MCF 10A (cell line): ENCODE measurements around the gene AMBRA1. TPM values are rescaled to one million over a fixed set of nuclear protein-coding genes. Genes with fewer than 3 reads are reported as not detected.

Experiments used
- BruUV-seq: library from RNA; stranded (reverse); fragments of 400-500 nt; replicated peaks from 2 replicates; lab custom pipeline; 2021; lab: Mats Ljungman, UMichigan
- CTCF ChIA-PET: fragments of 300-600 bp; sonication (Branson Sonifier 250); formaldehyde crosslinking; extraction: SDS; loops from one replicate; lab custom pipeline; 2021; ENCODE audit warnings: antibody characterized with exemption, inconsistent platforms; lab: Yijun Ruan, JAX
- POLR2A ChIA-PET: fragments of 300-600, 350-650 bp; sonication (Branson Sonifier 250); formaldehyde crosslinking; extraction: SDS; loops from one replicate; lab custom pipeline; 2020; ENCODE audit warnings: antibody characterized with exemption, inconsistent platforms; lab: Yijun Ruan, JAX
- DNase-seq: peaks from one replicate; pipeline ENCODE4 v3.0.0-alpha.2; 2018; ENCODE audit not compliant: unreplicated experiment
- H3K27ac Mint-ChIP-seq: one replicate; pipeline ENCODE4 v1.8.0; 2022; ENCODE audit warnings: mild to moderate bottlenecking, low read depth, mixed read lengths; ENCODE audit not compliant: unreplicated experiment
- H3K27me3 Mint-ChIP-seq: one replicate; pipeline ENCODE4 v1.8.0; 2022; ENCODE audit warnings: mixed read lengths; ENCODE audit not compliant: insufficient read depth, unreplicated experiment
- H3K36me3 Mint-ChIP-seq: one replicate; pipeline ENCODE4 v1.8.0; 2022; ENCODE audit warnings: mild to moderate bottlenecking, moderate library complexity, mixed read lengths; ENCODE audit not compliant: insufficient read depth, unreplicated experiment
- H3K4me1 Mint-ChIP-seq: one replicate; pipeline ENCODE4 v1.8.0; 2022; ENCODE audit warnings: mixed read lengths; ENCODE audit not compliant: insufficient read depth, unreplicated experiment
- H3K4me3 Mint-ChIP-seq: one replicate; pipeline ENCODE4 v1.8.0; 2022; ENCODE audit warnings: mild to moderate bottlenecking, moderate library complexity, mixed read lengths; ENCODE audit not compliant: unreplicated experiment
- H3K9me3 Mint-ChIP-seq: one replicate; pipeline ENCODE4 v1.8.0; 2022; ENCODE audit warnings: mixed read lengths; ENCODE audit not compliant: unreplicated experiment
- intact Hi-C: fragments of 100-400 bp; cut with micrococcal nuclease; formaldehyde crosslinking; loops from 2 replicates; pipeline ENCODE4 v1.14.1; 2022
- total RNA-seq: library from RNA; stranded (reverse); gene quantifications from 2 replicates; pipeline ENCODE4 v1.2.3, GENCODE V29; 2022
- TF ChIP-seq, protein P1 (sequence below): fragments of 200-600 bp; IDR thresholded peaks from one replicate; pipeline ENCODE4 v1.8.0; 2022; ENCODE audit warnings: antibody characterized with exemption, mild to moderate bottlenecking; ENCODE audit not compliant: unreplicated experiment

Gene AMBRA1
- total RNA-seq, 1 experiment from 2014 or later = 19.6 TPM

DNA sequence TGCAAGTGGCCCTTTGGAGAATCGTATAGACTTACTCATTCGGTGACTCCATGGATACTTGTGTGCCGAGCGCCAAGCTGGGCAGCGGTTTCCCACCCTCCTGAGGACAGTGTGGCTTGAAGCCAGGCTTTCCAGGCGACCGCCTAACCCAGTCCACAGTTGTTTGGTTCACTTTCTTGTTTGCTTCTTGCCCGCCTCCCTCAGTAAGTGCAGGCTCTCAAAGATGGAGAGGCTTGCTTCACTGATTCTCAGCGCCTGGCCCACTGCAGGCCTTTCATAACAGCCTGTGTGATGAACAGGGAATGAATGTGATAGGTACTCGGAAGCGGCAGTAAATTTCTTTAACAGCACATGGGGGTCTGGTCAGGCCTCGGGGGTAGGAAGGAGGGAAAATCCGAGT, 223.6 kb downstream of the AMBRA1 start:
- peaks cover 19% of the 10 kb centered on the region for H3K36me3 Mint-ChIP-seq
- CTCF ChIA-PET = interaction anchor here (0.9 to 1.7 kb wide), 2 partner anchors 21 to 63 kb away, joined by 3 to 4 read pairs; no protein-coding TSS in a partner anchor
- POLR2A ChIA-PET = interaction anchor here (0.7 kb wide), 1 partner anchor 391 kb away, joined by 3 read pairs; no protein-coding TSS in a partner anchor
- intact Hi-C loops = no loop called here
- no peaks in the 10 kb centered on the region for H3K27me3 Mint-ChIP-seq
- no peak overlapping the region for H3K4me3 Mint-ChIP-seq
- TF ChIP-seq, protein P1, sequence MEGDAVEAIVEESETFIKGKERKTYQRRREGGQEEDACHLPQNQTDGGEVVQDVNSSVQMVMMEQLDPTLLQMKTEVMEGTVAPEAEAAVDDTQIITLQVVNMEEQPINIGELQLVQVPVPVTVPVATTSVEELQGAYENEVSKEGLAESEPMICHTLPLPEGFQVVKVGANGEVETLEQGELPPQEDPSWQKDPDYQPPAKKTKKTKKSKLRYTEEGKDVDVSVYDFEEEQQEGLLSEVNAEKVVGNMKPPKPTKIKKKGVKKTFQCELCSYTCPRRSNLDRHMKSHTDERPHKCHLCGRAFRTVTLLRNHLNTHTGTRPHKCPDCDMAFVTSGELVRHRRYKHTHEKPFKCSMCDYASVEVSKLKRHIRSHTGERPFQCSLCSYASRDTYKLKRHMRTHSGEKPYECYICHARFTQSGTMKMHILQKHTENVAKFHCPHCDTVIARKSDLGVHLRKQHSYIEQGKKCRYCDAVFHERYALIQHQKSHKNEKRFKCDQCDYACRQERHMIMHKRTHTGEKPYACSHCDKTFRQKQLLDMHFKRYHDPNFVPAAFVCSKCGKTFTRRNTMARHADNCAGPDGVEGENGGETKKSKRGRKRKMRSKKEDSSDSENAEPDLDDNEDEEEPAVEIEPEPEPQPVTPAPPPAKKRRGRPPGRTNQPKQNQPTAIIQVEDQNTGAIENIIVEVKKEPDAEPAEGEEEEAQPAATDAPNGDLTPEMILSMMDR = no peak
- no peak for DNase-seq
- BruUV-seq = no TSS peak
- no peak overlapping the region for H3K27ac Mint-ChIP-seq
- no peaks in the 10 kb centered on the region for H3K9me3 Mint-ChIP-seq
- no peaks in the 10 kb centered on the region for H3K4me1 Mint-ChIP-seq

DNA sequence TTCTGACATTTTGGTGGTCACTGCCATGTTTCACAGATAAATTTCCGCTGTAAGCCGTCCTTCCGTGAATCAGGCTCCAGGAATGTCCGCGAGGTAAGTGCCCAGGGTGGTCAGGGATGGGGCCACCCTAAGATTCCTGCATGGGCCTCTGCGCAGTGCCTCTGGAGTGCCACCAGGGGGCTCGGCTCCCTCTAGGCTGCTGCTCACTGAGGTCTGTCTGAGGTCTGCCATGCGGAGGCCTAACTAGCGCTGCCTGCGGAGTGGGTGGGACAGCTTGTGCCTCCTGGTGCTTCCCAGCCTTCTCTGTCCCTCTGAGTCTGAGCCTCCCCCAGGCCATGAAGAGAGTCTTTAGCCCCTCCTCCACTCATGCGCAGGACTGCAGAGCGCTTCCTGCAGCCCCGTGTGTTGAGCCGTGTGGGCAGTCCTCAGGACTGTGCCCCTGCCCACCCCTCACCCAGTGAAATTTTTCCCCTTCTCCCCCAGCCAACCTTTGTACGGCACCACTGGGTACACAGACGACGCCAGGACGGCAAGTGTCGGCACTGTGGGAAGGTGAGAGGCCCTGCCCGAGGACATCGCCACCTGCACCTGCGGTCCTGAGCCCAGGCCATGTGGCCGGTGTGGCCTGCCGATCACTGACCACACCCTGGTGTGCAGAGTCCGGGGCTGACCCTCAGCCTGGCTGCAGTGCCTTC, 224.2 kb downstream of the AMBRA1 start:
- no peak overlapping the region for H3K27ac Mint-ChIP-seq
- no peak overlapping the region for H3K4me3 Mint-ChIP-seq
- H3K27me3 Mint-ChIP-seq = no peaks in the 10 kb centered on the region
- H3K9me3 Mint-ChIP-seq = no peaks in the 10 kb centered on the region
- CTCF ChIA-PET = interaction anchor here (0.8 to 1.7 kb wide), 7 partner anchors 10 to 77 kb away, joined by 3 to 18 read pairs (median 4); no protein-coding TSS in a partner anchor
- intact Hi-C loops = no loop called here
- TF ChIP-seq, protein P1 = peak; percentile 78
- no peaks in the 10 kb centered on the region for H3K4me1 Mint-ChIP-seq
- POLR2A ChIA-PET = interaction anchor here (0.7 kb wide), 1 partner anchor 391 kb away, joined by 3 read pairs; no protein-coding TSS in a partner anchor
- BruUV-seq = no TSS peak
- H3K36me3 Mint-ChIP-seq = peaks cover 13% of the 10 kb centered on the region
- peak; percentile 59 for DNase-seq

DNA sequence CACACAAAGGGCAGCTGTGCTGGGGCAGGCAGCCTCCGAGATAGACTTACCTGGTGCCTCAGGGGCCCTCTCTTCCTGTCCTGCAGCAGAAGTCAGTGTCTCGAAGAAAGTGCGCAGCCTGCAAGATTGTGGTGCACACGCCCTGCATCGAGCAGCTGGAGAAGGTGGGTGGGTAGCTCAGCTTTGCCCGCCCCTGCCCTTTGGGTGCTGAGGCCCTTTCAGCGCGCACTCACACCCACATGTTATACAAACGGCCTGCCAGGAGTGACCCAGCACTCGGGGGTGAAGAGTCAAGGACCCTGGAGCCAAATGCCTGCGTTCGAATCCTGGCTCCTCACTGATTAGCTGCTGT, 225.9 kb downstream of the AMBRA1 start:
- no peak overlapping the region for H3K27ac Mint-ChIP-seq
- POLR2A ChIA-PET = interaction anchor here (1.6 kb wide), 1 partner anchor 11 kb away, joined by 5 read pairs; no protein-coding TSS in a partner anchor
- BruUV-seq = no TSS peak
- CTCF ChIA-PET = interaction anchor here (0.6 to 1.9 kb wide), 15 partner anchors 9 to 408 kb away, joined by 3 to 18 read pairs (median 5); no protein-coding TSS in a partner anchor
- peaks cover 13% of the 10 kb centered on the region for H3K36me3 Mint-ChIP-seq
- no peak overlapping the region for H3K4me3 Mint-ChIP-seq
- H3K4me1 Mint-ChIP-seq = peaks cover 4% of the 10 kb centered on the region
- TF ChIP-seq, protein P1 = no peak
- intact Hi-C loops = no loop called here
- no peaks in the 10 kb centered on the region for H3K9me3 Mint-ChIP-seq
- DNase-seq = no peak
- H3K27me3 Mint-ChIP-seq = no peaks in the 10 kb centered on the region

DNA sequence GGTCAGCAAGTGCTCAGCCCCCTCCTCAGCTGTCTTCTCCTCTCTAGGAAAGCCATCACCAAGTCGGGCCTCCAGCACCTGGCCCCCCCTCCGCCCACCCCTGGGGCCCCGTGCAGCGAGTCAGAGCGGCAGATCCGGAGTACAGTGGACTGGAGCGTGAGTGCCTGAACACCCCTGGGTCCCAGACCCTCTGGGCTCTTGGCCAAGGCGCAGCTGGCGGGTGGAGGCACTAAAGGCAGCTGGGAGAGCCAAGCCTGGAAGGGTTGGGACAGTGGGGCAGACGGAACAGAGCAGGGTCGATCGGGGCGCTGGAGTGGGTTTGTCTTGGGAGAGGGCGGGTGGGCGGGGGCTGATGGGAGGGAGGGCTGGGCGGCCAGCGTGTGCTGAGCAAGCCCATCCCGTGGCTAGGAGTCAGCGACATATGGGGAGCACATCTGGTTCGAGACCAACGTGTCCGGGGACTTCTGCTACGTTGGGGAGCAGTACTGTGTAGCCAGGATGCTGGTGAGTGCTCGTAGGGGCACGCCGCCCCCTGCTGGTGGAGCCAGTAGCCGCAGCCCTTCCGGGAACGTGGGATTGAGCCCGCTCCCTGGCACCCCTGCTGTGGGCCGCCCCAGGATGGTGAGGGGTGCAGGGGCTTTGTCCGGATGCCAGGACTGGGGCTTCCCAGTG, 226.4 kb downstream of the AMBRA1 start:
- no peak overlapping the region for H3K4me3 Mint-ChIP-seq
- no TSS peak for BruUV-seq

More for the DNA sequence above, 226.4 kb downstream of the AMBRA1 start:
- Mint-ChIP-seq H3K36me3 (peaks cover 13% of the 10 kb centered on the region), H3K9me3 (no peaks in the 10 kb centered on the region), H3K4me1 (peaks cover 9% of the 10 kb centered on the region), H3K27ac (no peak overlapping the region), H3K27me3 (no peaks in the 10 kb centered on the region)
- intact Hi-C loops = no loop called here
- ChIA-PET CTCF (interaction anchor here (0.7 to 2.3 kb wide), 15 partner anchors 8 to 348 kb away, joined by 3 to 18 read pairs (median 4); no protein-coding TSS in a partner anchor), POLR2A (interaction anchor here (1.6 kb wide), 1 partner anchor 10 kb away, joined by 5 read pairs; no protein-coding TSS in a partner anchor)
- TF ChIP-seq, protein P1 = peak; percentile 76
- peak; percentile 58 for DNase-seq
